ENCODE results near the gene CPB2.
A peak's percentile ranks its signal among the peaks of the same experiment; 100 is the strongest.

The CPB2 gene

GRCh38 chr13:46052319-46053161 is 52.3 kb downstream of the CPB2 start, which contains the start of gene ZC3H13:
Gene ZC3H13, minus strand, starts transcription at chr13:46052746. Its CDS starts 7,239 bp downstream, at chr13:46045507.
- peak; percentile 98 for DNase-seq (ENCODE audit: low spot score)

- no peak for DNase-seq (ENCODE audit: low spot score)
Measured at GRCh38 chr13:46051968-46052318, 52.9 kb downstream of the CPB2 start.

- peak; percentile 13 for DNase-seq (ENCODE audit: low spot score)
Measured at GRCh38 chr13:46050771-46051170, 54.1 kb downstream of the CPB2 start.

GRCh38 chr13:46045424-46045823 is 59.4 kb downstream of the CPB2 start:
- DNase-seq (ENCODE audit: low spot score): no peak

GRCh38 chr13:46043647-46044046 is 61.2 kb downstream of the CPB2 start:
- no peak for DNase-seq (ENCODE audit: low spot score)

- no peak for DNase-seq (ENCODE audit: low spot score)
Measured at GRCh38 chr13:46041419-46041839, 63.4 kb downstream of the CPB2 start.

GRCh38 chr13:46040763-46041162 is 64.1 kb downstream of the CPB2 start:
- no peak for DNase-seq (ENCODE audit: low spot score)

- DNase-seq (ENCODE audit: low spot score): no peak
Measured at GRCh38 chr13:46039411-46040182, 65.2 kb downstream of the CPB2 start.

- no peak for DNase-seq (ENCODE audit: low spot score)
Measured at GRCh38 chr13:46038296-46038695, 66.5 kb downstream of the CPB2 start.

GRCh38 chr13:46035066-46035465 is 69.8 kb downstream of the CPB2 start:
- no peak for DNase-seq (ENCODE audit: low spot score)

GRCh38 chr13:46032341-46032740 is 72.5 kb downstream of the CPB2 start:
- DNase-seq (ENCODE audit: low spot score): no peak

- no peak for DNase-seq (ENCODE audit: low spot score)
Measured at GRCh38 chr13:46031581-46032263, 73.1 kb downstream of the CPB2 start.

- DNase-seq (ENCODE audit: low spot score): no peak
Measured at GRCh38 chr13:46025157-46025556, 79.7 kb downstream of the CPB2 start.

- DNase-seq (ENCODE audit: low spot score): no peak
Measured at GRCh38 chr13:46022481-46022880, 82.4 kb downstream of the CPB2 start.

- DNase-seq (ENCODE audit: low spot score): no peak
Measured at GRCh38 chr13:46016216-46016615, 88.6 kb downstream of the CPB2 start.

- no peak for DNase-seq (ENCODE audit: low spot score)
Measured at GRCh38 chr13:46015366-46015765, 89.5 kb downstream of the CPB2 start.

- DNase-seq (ENCODE audit: low spot score): no peak
Measured at GRCh38 chr13:46012404-46012803, 92.4 kb downstream of the CPB2 start.

GRCh38 chr13:46010148-46010547 is 94.7 kb downstream of the CPB2 start:
- DNase-seq (ENCODE audit: low spot score): peak; percentile 14

- no peak for DNase-seq (ENCODE audit: low spot score)
Measured at GRCh38 chr13:46008631-46009030, 96.2 kb downstream of the CPB2 start.

- no peak for DNase-seq (ENCODE audit: low spot score)
Measured at GRCh38 chr13:46006688-46007452, 98.0 kb downstream of the CPB2 start.

- no peak for DNase-seq (ENCODE audit: low spot score)
Measured at GRCh38 chr13:46004491-46004890, 100.3 kb downstream of the CPB2 start.
